HepG2 (cell line): Measurements from ENCODE around the gene SULT2B1. TPM values are rescaled to one million over a fixed set of nuclear protein-coding genes. Genes with fewer than 3 reads are reported as not detected.

Source experiments
- ADNP ChIP-seq: sonication (generic); formaldehyde crosslinking; IDR thresholded peaks from 2 replicates; pipeline ENCODE4 v1.4.0; 2020; ENCODE audit warnings: missing genetic modification reagents
- BRCA1 ChIP-seq: sonication (generic); formaldehyde crosslinking; IDR thresholded peaks from 2 replicates; pipeline ENCODE4 v1.4.0; 2020; ENCODE audit warnings: missing genetic modification reagents
- CBFB ChIP-seq: sonication (generic); formaldehyde crosslinking; IDR thresholded peaks from 2 replicates; pipeline ENCODE4 v1.4.0; 2020; ENCODE audit warnings: missing genetic modification reagents
- CENPX ChIP-seq: sonication (generic); formaldehyde crosslinking; IDR thresholded peaks from 2 replicates; pipeline ENCODE4 v1.9.0; 2021; ENCODE audit warnings: mild to moderate bottlenecking, missing genetic modification reagents, moderate library complexity
- DMTF1 ChIP-seq: sonication (generic); formaldehyde crosslinking; IDR thresholded peaks from 2 replicates; pipeline ENCODE4 v1.4.0; 2020; ENCODE audit warnings: mild to moderate bottlenecking, missing genetic modification reagents
- FOXP1 ChIP-seq, 2 experiments: fragments of 450-650 bp in 1 of 2; IDR thresholded peaks; 2 replicates each; pipeline ENCODE4 v1.6.1; 2017 to 2018; ENCODE audit warnings: antibody characterized with exemption in 1 of 2
- GABPB1 ChIP-seq: IDR thresholded peaks from 2 replicates; pipeline ENCODE4 v1.6.1; 2016; ENCODE audit warnings: mild to moderate bottlenecking, missing genetic modification reagents, moderate library complexity, missing compliant biosample characterization
- HES4 ChIP-seq: sonication (generic); formaldehyde crosslinking; IDR thresholded peaks from 2 replicates; pipeline ENCODE4 v1.9.0; 2021; ENCODE audit warnings: mild to moderate bottlenecking, missing genetic modification reagents, borderline replicate concordance
- HNRNPH1 ChIP-seq: fragments of 200-400 bp; formaldehyde crosslinking; optimal IDR thresholded peaks from 2 replicates; pipeline ENCODE3; 2017; ENCODE audit warnings: mild to moderate bottlenecking, low read depth, low read length
- JDP2 ChIP-seq: sonication (generic); formaldehyde crosslinking; IDR thresholded peaks from 2 replicates; pipeline ENCODE4 v1.8.1; 2022; ENCODE audit warnings: missing genetic modification reagents, borderline replicate concordance
- KAT7 ChIP-seq: IDR thresholded peaks from 2 replicates; pipeline ENCODE4 v1.6.1; 2018; ENCODE audit warnings: borderline replicate concordance, missing compliant biosample characterization
- KDM5A ChIP-seq: fragments of 200-600 bp; sonication (generic); IDR thresholded peaks from 2 replicates; pipeline ENCODE4 v1.7.0; 2018; ENCODE audit warnings: antibody characterized with exemption, mild to moderate bottlenecking, low read length, borderline replicate concordance
- POLR2A ChIP-seq, 2 experiments: IDR thresholded peaks; 2 replicates each; pipeline ENCODE4 v1.6.1; 2011; ENCODE audit warnings: low read depth in 2 of 2, low read length in 2 of 2, mild to moderate bottlenecking in 1 of 2, moderate library complexity in 1 of 2; ENCODE audit not compliant: insufficient read depth in 1 of 2
- PPARG ChIP-seq: conservative IDR thresholded peaks from 2 replicates; pipeline ENCODE4 v1.6.1; 2016; ENCODE audit warnings: missing biosample characterization, missing genetic modification reagents
- REPIN1 ChIP-seq: sonication (generic); formaldehyde crosslinking; IDR thresholded peaks from 2 replicates; pipeline ENCODE4 v1.8.0; 2022; ENCODE audit warnings: missing genetic modification reagents, low read depth, mild to moderate bottlenecking, borderline replicate concordance
- RORA ChIP-seq: sonication (generic); formaldehyde crosslinking; IDR thresholded peaks from 2 replicates; pipeline ENCODE4 v1.5.0; 2020; ENCODE audit warnings: mild to moderate bottlenecking, missing genetic modification reagents, moderate library complexity
- SIN3B ChIP-seq: fragments of 150-350 bp; IDR thresholded peaks from 2 replicates; pipeline ENCODE4 v1.6.1; 2014; ENCODE audit warnings: low read length
- SRY ChIP-seq: sonication (generic); formaldehyde crosslinking; IDR thresholded peaks from 2 replicates; pipeline ENCODE4 v1.8.0; 2022; ENCODE audit warnings: mild to moderate bottlenecking, missing genetic modification reagents
- STAG1 ChIP-seq: sonication (generic); formaldehyde crosslinking; IDR thresholded peaks from 2 replicates; pipeline ENCODE4 v1.4.0; 2020; ENCODE audit warnings: missing genetic modification reagents
- SYNCRIP ChIP-seq: fragments of 200-400 bp; formaldehyde crosslinking; IDR thresholded peaks from 2 replicates; pipeline ENCODE4 v1.6.1; 2018; ENCODE audit warnings: mild to moderate bottlenecking, low read depth, low read length; ENCODE audit not compliant: insufficient read depth
- TBP ChIP-seq: sonication (generic); formaldehyde crosslinking; IDR thresholded peaks from 2 replicates; pipeline ENCODE4 v1.5.0; 2020; ENCODE audit warnings: missing genetic modification reagents
- TEAD2 ChIP-seq: sonication (generic); formaldehyde crosslinking; IDR thresholded peaks from 2 replicates; pipeline ENCODE4 v1.9.0; 2021; ENCODE audit warnings: missing genetic modification reagents
- ZFP36L2 ChIP-seq: sonication (generic); formaldehyde crosslinking; IDR thresholded peaks from 2 replicates; pipeline ENCODE4 v1.4.0; 2020; ENCODE audit warnings: missing genetic modification reagents
- ZNF30 ChIP-seq: sonication (generic); formaldehyde crosslinking; IDR thresholded peaks from 2 replicates; pipeline ENCODE4 v1.5.0; 2020; ENCODE audit warnings: mild to moderate bottlenecking, missing genetic modification reagents
- ZNF589 ChIP-seq: sonication (generic); formaldehyde crosslinking; conservative IDR thresholded peaks from 2 replicates; pipeline ENCODE4 v1.8.0; 2022; ENCODE audit warnings: mild to moderate bottlenecking, moderate library complexity, missing genetic modification reagents
- ZNF615 ChIP-seq: sonication (generic); formaldehyde crosslinking; IDR thresholded peaks from 2 replicates; pipeline ENCODE4 v1.5.0; 2020; ENCODE audit warnings: mild to moderate bottlenecking, missing genetic modification reagents, borderline replicate concordance
- polyA plus RNA-seq, 8 experiments: library from polyadenylated mRNA; depleted of rRNA in 3 of 8; stranded (reverse) in 7 of 8; unstranded in 1 of 8; fragments of >200 nt; fragmentation: Illumina TruSeq in 4 of 8; extraction: Trizol in 4 of 8; gene quantifications; 2 replicates each; pipeline versions ENCODE4 v1.2.1 to v1.2.3, GENCODE V29; 2011 to 2016; ENCODE audit warnings: low read depth in 4 of 8, missing spikeins in 1 of 8, mixed read lengths in 1 of 8; ENCODE audit not compliant: insufficient read depth in 1 of 8
- total RNA-seq, 5 experiments: library from RNA; depleted of rRNA; stranded (reverse); fragments of >200 nt; fragmentation: Illumina TruSeq; extraction: Trizol; gene quantifications; 2 replicates each; pipeline ENCODE4 v1.2.3, GENCODE V29; 2016; ENCODE audit warnings: low read depth in 1 of 5
- TF ChIP-seq, protein P1 (sequence below): sonication (generic); formaldehyde crosslinking; IDR thresholded peaks from 2 replicates; pipeline ENCODE4 v1.4.0; 2020; ENCODE audit warnings: missing genetic modification reagents
- TF ChIP-seq, protein P2 (sequence below): sonication (generic); formaldehyde crosslinking; IDR thresholded peaks from 2 replicates; pipeline ENCODE4 v1.5.1; 2020; ENCODE audit warnings: missing genetic modification reagents, mild to moderate bottlenecking, borderline replicate concordance

Gene SULT2B1
- total and polyA plus RNA-seq, 2 of the 13 experiments (the other 11 are each of a cell fraction or from before 2014, with no cell fraction given), result 0.13 TPM; not detected in 1

DNA sequence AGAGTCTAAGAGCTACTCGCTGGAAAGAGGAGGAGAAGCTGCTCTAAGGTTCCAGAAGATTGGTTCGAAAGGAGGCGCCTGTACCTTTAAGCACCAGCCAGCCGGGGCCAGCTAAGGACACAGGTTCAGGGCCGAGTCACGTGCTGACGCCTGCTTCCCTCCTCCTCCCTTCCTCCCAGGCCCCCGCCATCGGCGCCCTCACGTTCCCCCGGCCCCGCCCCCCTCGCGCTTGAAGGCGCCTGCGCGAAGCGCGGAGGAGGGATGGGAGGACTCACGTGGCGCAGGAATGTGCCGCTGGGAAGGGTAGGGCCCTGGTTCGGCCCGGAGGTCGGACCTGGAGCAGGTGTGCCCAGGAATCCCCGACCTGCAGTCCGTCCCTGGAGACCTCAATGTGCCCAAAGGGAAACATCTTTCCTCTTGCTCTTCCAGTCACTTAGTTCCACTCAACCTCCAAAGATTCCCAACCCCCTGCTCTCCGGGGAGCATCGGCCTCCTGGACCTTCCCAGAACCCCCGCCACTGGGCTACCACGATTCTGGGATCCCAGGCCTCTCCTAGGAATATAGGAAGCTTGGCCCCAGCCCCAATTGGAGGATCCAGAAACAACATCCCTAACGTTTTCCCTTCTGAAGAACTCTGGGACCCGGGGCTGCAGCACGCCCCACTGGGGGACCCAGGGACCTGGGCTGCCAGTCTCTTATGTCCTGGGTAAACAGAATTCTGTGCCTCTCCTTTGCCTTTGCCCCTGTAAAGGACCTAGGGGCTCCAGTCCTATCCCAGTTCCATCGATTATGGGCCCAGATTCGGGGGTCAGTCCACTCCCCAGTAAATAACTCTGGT, 82.7 kb downstream of the SULT2B1 start (continued):
- no peak; the same call in 1 of the 2 replicates for TF ChIP-seq KDM5A
- TF ChIP-seq TBP (CRISPR knock-in tag), result no peak
- TF ChIP-seq FOXP1 (IDR thresholded peaks at IDR 0.05), result no peak
- no peak for TF ChIP-seq FOXP1 (CRISPR knock-in tag; IDR thresholded peaks at IDR 0.05)
- TF ChIP-seq, protein P1, sequence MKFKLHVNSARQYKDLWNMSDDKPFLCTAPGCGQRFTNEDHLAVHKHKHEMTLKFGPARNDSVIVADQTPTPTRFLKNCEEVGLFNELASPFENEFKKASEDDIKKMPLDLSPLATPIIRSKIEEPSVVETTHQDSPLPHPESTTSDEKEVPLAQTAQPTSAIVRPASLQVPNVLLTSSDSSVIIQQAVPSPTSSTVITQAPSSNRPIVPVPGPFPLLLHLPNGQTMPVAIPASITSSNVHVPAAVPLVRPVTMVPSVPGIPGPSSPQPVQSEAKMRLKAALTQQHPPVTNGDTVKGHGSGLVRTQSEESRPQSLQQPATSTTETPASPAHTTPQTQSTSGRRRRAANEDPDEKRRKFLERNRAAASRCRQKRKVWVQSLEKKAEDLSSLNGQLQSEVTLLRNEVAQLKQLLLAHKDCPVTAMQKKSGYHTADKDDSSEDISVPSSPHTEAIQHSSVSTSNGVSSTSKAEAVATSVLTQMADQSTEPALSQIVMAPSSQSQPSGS, result peak; percentile 28; the same call in 1 of the 2 replicates
- TF ChIP-seq KAT7 (CRISPR knock-in tag), result no peak
- TF ChIP-seq ZFP36L2 (CRISPR knock-in tag), result no peak
- no peak for TF ChIP-seq ZNF615 (CRISPR knock-in tag)
- no peak; the same call in 1 of the 2 replicates for TF ChIP-seq ZNF589 (CRISPR knock-in tag)
- peak; percentile 72 for TF ChIP-seq REPIN1
- no peak for TF ChIP-seq CENPX (CRISPR knock-in tag)
- TF ChIP-seq CBFB (CRISPR knock-in tag), result no peak
- no peak for TF ChIP-seq ADNP (CRISPR knock-in tag)
- no peak for TF ChIP-seq DMTF1 (CRISPR knock-in tag)
- TF ChIP-seq ZNF30 (CRISPR knock-in tag), result no peak
- TF ChIP-seq POLR2A (IDR thresholded peaks at IDR 0.05; ENCODE audit: insufficient read depth in 1 of 2, low read depth in 2 of 2, low read length in 2 of 2), result peak; percentile 84 to 88
- TF ChIP-seq PPARG (CRISPR knock-in tag), result no peak; the same call in 1 of the 2 replicates
- 0 out of 2 replicates have a peak, but pooled peaks have one; percentile 39 for TF ChIP-seq SIN3B
- TF ChIP-seq SRY (CRISPR knock-in tag), result no peak
- no peak for TF ChIP-seq STAG1 (CRISPR knock-in tag)
- TF ChIP-seq BRCA1 (CRISPR knock-in tag), result no peak
- no peak for TF ChIP-seq SYNCRIP
- peak; percentile 80; the same call in 1 of the 2 replicates for TF ChIP-seq GABPB1 (CRISPR knock-in tag)
- TF ChIP-seq TEAD2 (CRISPR knock-in tag), result no peak
- no peak for TF ChIP-seq RORA (CRISPR knock-in tag)
- peak; percentile 67; the same call in 1 of the 2 replicates for TF ChIP-seq HES4 (CRISPR knock-in tag)
- TF ChIP-seq JDP2 (CRISPR knock-in tag), result no peak
- TF ChIP-seq, protein P2, sequence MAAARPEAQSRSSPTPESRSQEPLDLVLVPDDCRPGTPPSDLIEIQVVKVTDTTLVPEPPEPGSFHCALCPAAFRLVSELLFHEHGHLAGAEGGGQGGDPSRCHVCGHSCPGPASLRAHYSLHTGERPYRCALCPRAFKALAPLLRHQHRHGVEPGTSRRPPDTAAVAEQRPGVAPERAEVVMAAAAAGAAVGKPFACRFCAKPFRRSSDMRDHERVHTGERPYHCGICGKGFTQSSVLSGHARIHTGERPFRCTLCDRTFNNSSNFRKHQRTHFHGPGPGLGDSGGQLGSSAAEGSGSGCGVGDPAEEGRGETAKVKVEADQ (CRISPR knock-in tag), result no peak
- TF ChIP-seq HNRNPH1, result no peak
